C4-2B (cell line): ENCODE results near the gene PRKCQ.
A peak's percentile ranks its signal among the peaks of the same experiment; 100 is the strongest.

Source experiments
- H3K27ac ChIP-seq: fragments of 450-650 bp; 2 replicates; pipeline ENCODE4 v1.5.1; 2017
- ZFX ChIP-seq: fragments of 450-650 bp; IDR thresholded peaks from 2 replicates; pipeline ENCODE4 v1.6.1; 2017
- TF ChIP-seq, protein P1 (sequence below): fragments of 450-650 bp; conservative IDR thresholded peaks from 2 replicates; pipeline ENCODE4 v1.5.1; 2017; ENCODE audit warnings: mild to moderate bottlenecking

PRKCQ gene

DNA sequence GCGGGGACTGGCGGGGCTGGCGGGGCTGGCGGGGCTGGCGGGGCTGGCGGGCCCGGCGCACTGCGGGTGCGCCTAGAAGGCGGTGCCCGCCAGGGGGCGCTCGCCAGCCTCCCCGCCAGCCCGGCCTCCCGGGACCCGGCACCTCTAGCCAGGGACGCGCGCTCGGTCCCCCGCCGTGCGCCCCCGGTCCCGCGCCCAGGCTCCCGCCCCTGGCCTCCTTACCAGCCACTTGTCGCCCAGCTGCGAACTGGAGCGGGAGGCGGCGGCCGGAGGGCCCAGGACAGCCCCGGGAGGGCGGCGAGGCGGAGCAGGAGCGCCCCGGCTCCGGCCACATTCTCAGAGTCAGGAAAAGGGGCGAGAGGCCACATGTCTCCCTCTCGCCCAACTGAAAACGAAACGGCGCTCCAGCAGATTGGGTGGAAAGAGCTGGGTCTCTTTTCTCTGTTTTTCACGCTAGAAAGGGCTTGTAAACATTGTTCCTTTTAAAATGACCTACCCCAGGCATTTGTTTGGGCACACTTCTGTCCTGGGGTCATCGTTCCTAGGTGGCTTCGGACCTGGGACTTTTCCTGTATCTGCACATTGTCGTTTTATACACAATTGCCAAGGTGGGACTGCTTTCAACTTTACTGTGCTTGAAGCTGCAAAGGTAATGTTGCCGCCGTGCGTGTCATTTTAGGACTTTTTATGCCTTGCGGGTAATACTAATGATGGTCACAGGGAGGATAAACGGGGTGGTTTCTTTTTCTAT is 378 bp upstream of the PRKCQ start:
- H3K27ac ChIP-seq = no peak overlapping the region
- TF ChIP-seq ZFX = no peak
- TF ChIP-seq, protein P1, sequence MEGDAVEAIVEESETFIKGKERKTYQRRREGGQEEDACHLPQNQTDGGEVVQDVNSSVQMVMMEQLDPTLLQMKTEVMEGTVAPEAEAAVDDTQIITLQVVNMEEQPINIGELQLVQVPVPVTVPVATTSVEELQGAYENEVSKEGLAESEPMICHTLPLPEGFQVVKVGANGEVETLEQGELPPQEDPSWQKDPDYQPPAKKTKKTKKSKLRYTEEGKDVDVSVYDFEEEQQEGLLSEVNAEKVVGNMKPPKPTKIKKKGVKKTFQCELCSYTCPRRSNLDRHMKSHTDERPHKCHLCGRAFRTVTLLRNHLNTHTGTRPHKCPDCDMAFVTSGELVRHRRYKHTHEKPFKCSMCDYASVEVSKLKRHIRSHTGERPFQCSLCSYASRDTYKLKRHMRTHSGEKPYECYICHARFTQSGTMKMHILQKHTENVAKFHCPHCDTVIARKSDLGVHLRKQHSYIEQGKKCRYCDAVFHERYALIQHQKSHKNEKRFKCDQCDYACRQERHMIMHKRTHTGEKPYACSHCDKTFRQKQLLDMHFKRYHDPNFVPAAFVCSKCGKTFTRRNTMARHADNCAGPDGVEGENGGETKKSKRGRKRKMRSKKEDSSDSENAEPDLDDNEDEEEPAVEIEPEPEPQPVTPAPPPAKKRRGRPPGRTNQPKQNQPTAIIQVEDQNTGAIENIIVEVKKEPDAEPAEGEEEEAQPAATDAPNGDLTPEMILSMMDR = peak; percentile 92

DNA sequence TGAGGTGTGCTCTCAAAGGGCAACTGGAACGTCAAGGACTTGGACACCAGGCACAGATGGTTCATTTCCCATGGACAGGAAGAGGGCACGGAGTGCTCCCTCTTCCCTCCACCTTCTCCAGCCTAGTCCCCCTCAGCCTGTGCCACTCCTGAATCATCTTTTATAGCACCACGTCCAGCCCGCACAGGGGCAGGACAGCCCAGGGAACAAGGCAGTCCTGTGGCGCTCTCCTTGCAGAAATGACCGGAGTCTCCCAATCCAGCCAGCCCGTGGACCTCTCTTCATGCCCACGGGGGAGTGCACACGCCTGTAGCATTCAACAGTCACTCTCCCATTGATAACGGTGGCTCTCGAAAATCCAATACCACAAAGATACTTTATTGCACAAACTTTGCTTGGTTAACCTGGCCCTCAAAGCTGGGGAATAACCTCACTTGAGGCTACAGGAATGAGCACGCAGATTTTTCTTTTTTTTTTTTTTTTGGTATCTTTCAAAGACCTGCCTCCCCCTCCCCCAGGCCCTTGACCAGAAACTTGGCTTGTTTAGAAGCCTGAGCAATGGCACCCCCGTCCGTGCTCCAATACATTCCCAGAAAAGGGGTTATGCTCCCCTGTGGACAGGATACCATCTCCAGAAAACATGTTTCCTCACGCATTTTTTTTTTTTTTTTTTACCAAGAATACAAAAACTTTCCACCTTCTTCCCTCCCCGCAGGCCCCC is 733 bp downstream of the PRKCQ start:
- no peak overlapping the region for H3K27ac ChIP-seq
- TF ChIP-seq, protein P1 = no peak
- TF ChIP-seq ZFX = no peak

DNA sequence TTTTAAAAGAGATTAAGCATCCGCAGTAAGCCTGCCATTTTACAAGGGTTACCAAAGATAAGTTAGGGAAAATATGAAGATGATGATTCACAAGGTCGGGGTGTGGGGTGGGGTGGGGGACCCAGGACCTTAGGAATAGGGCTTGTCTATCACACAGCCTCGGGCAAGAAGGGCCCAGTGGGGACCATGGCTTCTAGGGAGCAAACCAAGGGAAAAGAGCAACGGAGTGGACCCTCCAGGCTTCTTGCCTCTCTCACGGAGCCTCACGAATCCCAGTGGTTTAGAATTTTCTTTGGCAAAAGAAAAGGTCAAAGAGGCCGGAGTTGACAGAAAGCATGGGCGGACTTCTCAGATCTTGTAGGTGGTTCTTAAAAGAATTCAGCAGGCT is 1.3 kb downstream of the PRKCQ start:
- no peak for TF ChIP-seq ZFX
- no peak overlapping the region for H3K27ac ChIP-seq

DNA sequence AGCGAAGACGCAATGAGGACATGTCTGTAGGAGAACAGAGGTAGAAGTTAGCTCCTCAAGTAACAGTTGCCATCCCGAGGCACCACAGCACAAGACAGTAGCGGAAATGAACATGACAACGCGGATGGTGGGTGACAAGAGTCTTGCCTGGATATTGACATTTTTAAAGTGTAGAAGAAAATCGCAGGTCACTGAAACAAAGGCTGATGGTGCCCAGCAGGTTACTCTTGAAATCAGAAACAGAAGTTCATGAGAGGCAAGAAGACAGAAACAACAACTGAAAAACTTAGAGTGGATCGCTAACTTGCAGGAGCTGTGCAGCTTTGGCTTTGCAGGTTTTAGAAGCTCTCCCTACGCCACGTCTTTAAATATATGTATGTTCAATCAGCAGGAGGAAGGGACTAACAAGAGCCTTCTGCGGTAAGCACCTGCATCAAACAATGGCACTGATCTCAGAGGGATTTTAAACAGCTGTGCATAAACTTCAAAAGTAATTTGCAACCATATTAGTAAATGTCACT is 1.8 kb downstream of the PRKCQ start:
- H3K27ac ChIP-seq = no peak overlapping the region
- no peak for TF ChIP-seq ZFX
- TF ChIP-seq, protein P1 = no peak

DNA sequence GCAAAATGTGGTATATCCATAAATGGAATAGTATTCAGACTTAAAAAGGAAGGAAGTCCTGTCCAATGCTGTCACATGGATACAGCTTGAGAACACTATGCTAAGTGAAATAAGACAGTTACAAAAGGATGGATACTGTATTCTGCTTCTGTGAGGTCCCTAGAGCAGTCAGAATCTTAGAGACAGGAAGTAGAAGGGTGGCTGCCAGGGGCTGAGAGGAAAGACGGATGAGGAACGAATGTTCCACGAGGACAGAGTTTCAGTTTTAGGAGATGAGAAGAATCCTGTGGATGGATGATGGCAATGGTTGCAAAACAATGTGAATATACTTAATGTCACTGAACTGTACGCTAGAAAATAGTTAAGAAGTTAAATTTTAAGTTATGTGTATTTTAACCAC is 3.8 kb downstream of the PRKCQ start:
- no peak for TF ChIP-seq ZFX
- TF ChIP-seq, protein P1 = no peak
- H3K27ac ChIP-seq = no peak overlapping the region

DNA sequence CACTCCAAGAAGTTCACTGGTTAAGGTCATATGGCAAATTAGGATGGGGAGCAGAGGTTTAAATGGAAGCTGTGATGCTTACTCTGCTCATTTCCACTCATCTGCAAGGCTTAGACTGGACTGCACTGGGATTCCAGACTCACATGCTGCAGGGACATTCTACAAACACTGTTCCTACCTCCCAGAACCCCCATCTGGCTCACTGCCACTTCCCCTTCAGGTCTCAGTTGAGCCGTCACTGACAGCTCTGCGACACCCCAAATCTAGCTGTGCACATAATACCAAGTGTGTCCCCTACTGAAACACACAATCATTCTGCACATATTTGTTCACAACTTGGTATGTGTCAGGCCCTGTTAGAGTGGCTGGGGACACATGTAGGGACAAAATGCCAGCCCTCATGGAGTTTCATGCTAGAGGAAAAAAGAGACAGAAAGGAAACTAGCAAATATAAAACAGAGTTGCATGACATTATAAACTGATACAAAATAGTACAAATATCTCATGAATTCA is 5.4 kb downstream of the PRKCQ start:
- TF ChIP-seq, protein P1 = no peak
- no peak for TF ChIP-seq ZFX
- H3K27ac ChIP-seq = no peak overlapping the region

DNA sequence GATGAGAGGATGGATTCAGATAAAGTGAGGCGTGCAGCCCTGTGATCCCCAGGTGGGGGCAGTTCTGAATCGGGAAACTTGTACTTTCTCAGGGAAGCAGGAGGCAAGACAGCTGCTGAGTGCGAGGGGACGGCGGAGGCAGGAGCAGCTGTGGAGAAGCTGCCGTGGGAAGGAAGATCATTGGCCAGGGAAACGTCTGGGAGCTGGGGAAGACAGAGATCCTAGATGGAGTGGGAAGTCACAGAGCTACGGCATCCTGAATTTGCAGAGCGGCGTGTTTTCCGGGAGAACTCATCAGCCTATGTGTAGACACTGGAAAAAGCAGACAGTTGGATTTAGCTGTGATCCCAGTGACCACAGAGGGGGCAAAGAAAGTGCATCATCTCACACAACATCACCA is 9.2 kb downstream of the PRKCQ start:
- H3K27ac ChIP-seq = no peak overlapping the region
- TF ChIP-seq, protein P1 = no peak
- TF ChIP-seq ZFX = no peak
